ENCODE results near the gene TSC22D1.

The TSC22D1 gene

GRCh38 chr13:44401577-44401976, 174.6 kb downstream of the TSC22D1 start:
- DNase-seq, result no peak

GRCh38 chr13:44400736-44401135, 175.4 kb downstream of the TSC22D1 start:
- DNase-seq, result no peak

GRCh38 chr13:44399074-44399473, 177.1 kb downstream of the TSC22D1 start:
- DNase-seq, result no peak

GRCh38 chr13:44398606-44399005, 177.5 kb downstream of the TSC22D1 start:
- no peak for DNase-seq

- DNase-seq, result no peak
These were observed 178.3 kb downstream of the TSC22D1 start for GRCh38 chr13:44397766-44398223.

GRCh38 chr13:44396701-44397580, 179.2 kb downstream of the TSC22D1 start:
- no peak for DNase-seq

GRCh38 chr13:44395976-44396694, 180.0 kb downstream of the TSC22D1 start:
- DNase-seq, result no peak

- no peak for DNase-seq
These were observed 181.5 kb downstream of the TSC22D1 start for GRCh38 chr13:44394658-44395057.

GRCh38 chr13:44393391-44393790, 182.7 kb downstream of the TSC22D1 start:
- DNase-seq, result no peak

- DNase-seq, result no peak
These were observed 186.3 kb downstream of the TSC22D1 start for GRCh38 chr13:44389876-44390275.

- no peak for DNase-seq
These were observed 187.0 kb downstream of the TSC22D1 start for GRCh38 chr13:44389060-44389666.

- no peak for DNase-seq
These were observed 187.6 kb downstream of the TSC22D1 start for GRCh38 chr13:44388427-44389059.

- DNase-seq, result no peak
These were observed 189.1 kb downstream of the TSC22D1 start for GRCh38 chr13:44386913-44387556.

GRCh38 chr13:44385847-44386246, 190.3 kb downstream of the TSC22D1 start:
- DNase-seq, result no peak

- DNase-seq, result no peak
These were observed 190.7 kb downstream of the TSC22D1 start for GRCh38 chr13:44385401-44385800.

- DNase-seq, result no peak
These were observed 191.4 kb downstream of the TSC22D1 start for GRCh38 chr13:44384778-44385177.

GRCh38 chr13:44383945-44384344, 192.2 kb downstream of the TSC22D1 start:
- DNase-seq, result no peak

- DNase-seq, result no peak
These were observed 193.4 kb downstream of the TSC22D1 start for GRCh38 chr13:44382635-44383145.

All from activated CD8-positive, alpha-beta memory T cell treated with anti-CD3 and anti-CD28 coated beads, Interleukin-2, amount 50 U/mL, for 48 hours (primary cell).